ENCODE results near the gene IGF1R. TPM values are rescaled to one million over a fixed set of nuclear protein-coding genes. Genes with fewer than 3 reads are reported as not detected.
A peak's percentile ranks its signal among the peaks of the same experiment; 100 is the strongest.

IGF1R gene
- total and polyA plus RNA-seq, 2 donors: 11.5 to 33.3 TPM

GRCh38 chr15:98724048-98724447 is 75.7 kb downstream of the IGF1R start:
- DNase-seq (ENCODE audit: extremely low spot score): no peak
- WGBS: 91% methylated on average over 1 of the region's 1 CpG

GRCh38 chr15:98724494-98724893 is 76.2 kb downstream of the IGF1R start:
- no peak for DNase-seq (ENCODE audit: extremely low spot score)
- Histone ChIP-seq H3K4me1 (ENCODE audit: insufficient read depth) (no peaks in the 10 kb centered on the region), H3K27ac (ENCODE audit: low read depth) (no peak overlapping the region), H3K36me3 (ENCODE audit: insufficient read depth) (no peaks in the 10 kb centered on the region), H3K4me3 (ENCODE audit: low read depth, low read length) (no peak overlapping the region)
- 93% methylated on average over 9 of the region's 9 CpGs for WGBS

More at GRCh38 chr15:98724048-98724447, 75.7 kb downstream of the IGF1R start:
- H3K27ac ChIP-seq (ENCODE audit: low read depth): no peak overlapping the region
- no peak overlapping the region for H3K4me3 ChIP-seq (ENCODE audit: low read depth, low read length)
- no peaks in the 10 kb centered on the region for H3K4me1 ChIP-seq (ENCODE audit: insufficient read depth)
- H3K36me3 ChIP-seq (ENCODE audit: insufficient read depth): no peaks in the 10 kb centered on the region

DNA sequence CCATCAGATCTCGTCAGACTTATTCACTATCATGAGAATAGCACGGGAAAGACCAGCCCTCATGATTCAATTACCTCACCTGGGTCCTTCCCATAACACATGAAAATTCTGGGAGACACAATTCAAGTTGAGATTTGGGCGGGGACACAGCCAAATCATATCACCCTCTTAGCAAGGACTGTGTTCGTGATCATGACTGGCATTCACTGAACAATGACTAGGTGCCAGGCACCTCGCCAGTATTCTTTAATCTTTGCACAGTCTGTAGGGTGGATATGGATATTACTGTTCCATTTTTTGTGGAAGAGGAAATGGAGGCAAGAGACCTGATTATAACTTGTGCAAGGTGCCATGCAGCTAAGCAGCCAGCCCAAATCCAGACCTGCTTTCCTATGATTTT is 77.5 kb downstream of the IGF1R start:
- H3K4me1 ChIP-seq (ENCODE audit: insufficient read depth): no peaks in the 10 kb centered on the region
- no peak for DNase-seq (ENCODE audit: extremely low spot score)
- no peak overlapping the region for H3K4me3 ChIP-seq (ENCODE audit: low read depth, low read length)
- 96% methylated on average over 5 of the region's 5 CpGs for WGBS
- no peak overlapping the region for H3K27ac ChIP-seq (ENCODE audit: low read depth)
- H3K36me3 ChIP-seq (ENCODE audit: insufficient read depth): no peaks in the 10 kb centered on the region

DNA sequence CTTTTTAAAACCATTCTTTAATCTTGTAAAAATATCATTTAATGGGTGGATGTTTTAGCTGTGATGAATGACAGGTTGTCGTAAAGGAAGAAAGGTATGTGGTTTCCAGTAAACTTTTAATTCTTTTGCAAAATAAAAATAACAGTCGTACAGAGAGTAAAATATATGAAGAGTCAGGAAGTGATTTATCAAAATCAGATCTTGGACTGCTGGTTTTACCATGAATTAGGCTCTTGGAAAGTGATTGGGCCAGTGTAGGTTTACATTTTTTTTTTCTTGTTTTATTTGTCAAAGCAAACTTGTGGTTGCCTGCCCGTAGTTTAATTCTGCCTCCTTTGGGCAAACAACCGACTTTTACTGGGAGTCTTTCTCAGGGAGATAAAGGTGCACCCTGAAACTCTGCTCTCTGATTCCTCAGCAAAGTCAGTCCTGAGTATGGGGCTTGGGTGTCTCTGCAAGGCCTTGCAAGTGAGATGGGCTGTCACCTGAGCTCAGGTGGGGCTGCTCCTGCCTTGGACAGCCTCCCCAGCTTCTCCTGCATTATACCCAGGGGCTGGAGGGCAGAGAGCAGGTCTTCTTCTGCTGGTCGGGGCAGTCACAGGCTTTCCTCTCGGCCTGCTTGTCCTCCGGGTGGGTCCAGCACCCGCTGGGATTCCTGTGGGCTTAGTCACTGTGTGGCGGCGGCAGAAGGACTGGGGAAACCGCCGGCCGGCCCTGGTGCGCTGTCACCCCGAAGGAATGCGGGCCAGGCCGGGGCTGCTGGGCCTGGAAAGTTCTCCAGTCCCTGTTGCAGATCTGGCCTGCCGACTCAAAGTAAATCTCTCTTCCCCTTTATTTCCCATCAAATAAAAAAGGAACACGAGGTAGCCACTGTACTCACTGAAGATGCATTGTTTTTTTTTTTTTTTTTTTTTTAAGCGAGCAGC is 79.0 kb downstream of the IGF1R start:
- Histone ChIP-seq H3K4me3 (ENCODE audit: low read depth, low read length) (no peak overlapping the region), H3K4me1 (ENCODE audit: insufficient read depth) (no peaks in the 10 kb centered on the region), H3K27ac (ENCODE audit: low read depth) (peak overlapping the region; percentile 78), H3K36me3 (ENCODE audit: insufficient read depth) (no peaks in the 10 kb centered on the region)
- DNase-seq (ENCODE audit: extremely low spot score): peak; percentile 71
- WGBS: 23% methylated on average over 20 of the region's 20 CpGs

GRCh38 chr15:98728082-98728810 is 79.9 kb downstream of the IGF1R start:
- Histone ChIP-seq H3K27ac (ENCODE audit: low read depth) (peak overlapping the region; percentile 80), H3K4me3 (ENCODE audit: low read depth, low read length) (no peak overlapping the region), H3K4me1 (ENCODE audit: insufficient read depth) (no peaks in the 10 kb centered on the region), H3K36me3 (ENCODE audit: insufficient read depth) (no peaks in the 10 kb centered on the region)
- WGBS: 70% methylated on average over 13 of the region's 13 CpGs
- no peak for DNase-seq (ENCODE audit: extremely low spot score)

DNA sequence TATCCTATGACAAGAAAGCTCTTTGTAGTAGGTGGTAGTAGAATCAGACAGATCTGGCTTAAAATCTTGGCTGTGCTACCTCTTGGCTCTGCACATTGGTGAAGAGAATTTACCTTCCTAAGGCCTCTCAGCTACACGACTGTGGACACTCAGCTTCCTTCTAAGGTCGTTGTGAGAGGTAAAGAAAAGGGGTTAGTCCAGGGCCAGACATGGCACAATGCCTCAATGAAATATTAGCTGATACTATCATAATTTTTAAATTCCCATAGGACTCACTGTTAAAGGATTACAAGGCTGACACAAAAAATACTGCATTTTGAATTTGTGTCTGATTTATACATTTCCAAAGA is 80.4 kb downstream of the IGF1R start:
- no peak for DNase-seq (ENCODE audit: extremely low spot score)
- H3K4me1 ChIP-seq (ENCODE audit: insufficient read depth): no peaks in the 10 kb centered on the region
- H3K27ac ChIP-seq (ENCODE audit: low read depth): peak overlapping the region; percentile 80
- WGBS: 23% methylated on average over 2 of the region's 2 CpGs
- H3K4me3 ChIP-seq (ENCODE audit: low read depth, low read length): no peak overlapping the region
- no peaks in the 10 kb centered on the region for H3K36me3 ChIP-seq (ENCODE audit: insufficient read depth)

DNA sequence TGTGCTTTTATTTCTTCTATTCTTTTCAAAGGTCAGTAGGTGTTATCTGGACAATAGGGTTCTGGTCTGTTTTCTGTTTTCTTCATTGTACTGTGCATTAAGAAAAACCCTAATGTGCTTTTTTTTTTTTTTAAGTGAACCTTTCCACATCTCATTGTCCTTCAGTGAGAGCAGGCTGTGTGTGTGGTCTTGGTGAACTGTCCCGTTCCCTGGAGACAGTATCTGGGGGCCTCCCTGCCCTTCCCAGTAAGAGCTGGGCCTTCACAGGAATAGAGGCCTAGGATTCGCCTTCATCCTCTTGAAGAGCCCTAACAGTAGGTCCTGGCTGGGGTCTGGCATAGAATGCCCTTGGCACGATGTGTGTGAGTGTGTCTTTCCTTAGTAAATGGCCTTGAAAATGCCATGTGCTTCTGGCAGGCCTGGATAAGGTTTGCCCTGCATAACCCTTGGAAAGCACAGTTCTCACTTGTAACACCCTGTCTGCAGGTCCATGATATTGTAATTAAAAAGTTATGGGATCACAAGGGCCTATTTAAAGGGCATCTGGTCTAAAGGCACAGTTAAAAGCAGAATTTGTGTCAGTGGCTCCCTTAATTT is 81.2 kb downstream of the IGF1R start:
- Histone ChIP-seq H3K4me1 (ENCODE audit: insufficient read depth) (no peaks in the 10 kb centered on the region), H3K27ac (ENCODE audit: low read depth) (no peak overlapping the region), H3K36me3 (ENCODE audit: insufficient read depth) (no peaks in the 10 kb centered on the region), H3K4me3 (ENCODE audit: low read depth, low read length) (no peak overlapping the region)
- DNase-seq (ENCODE audit: extremely low spot score): no peak
- WGBS: 65% methylated on average over 3 of the region's 3 CpGs

DNA sequence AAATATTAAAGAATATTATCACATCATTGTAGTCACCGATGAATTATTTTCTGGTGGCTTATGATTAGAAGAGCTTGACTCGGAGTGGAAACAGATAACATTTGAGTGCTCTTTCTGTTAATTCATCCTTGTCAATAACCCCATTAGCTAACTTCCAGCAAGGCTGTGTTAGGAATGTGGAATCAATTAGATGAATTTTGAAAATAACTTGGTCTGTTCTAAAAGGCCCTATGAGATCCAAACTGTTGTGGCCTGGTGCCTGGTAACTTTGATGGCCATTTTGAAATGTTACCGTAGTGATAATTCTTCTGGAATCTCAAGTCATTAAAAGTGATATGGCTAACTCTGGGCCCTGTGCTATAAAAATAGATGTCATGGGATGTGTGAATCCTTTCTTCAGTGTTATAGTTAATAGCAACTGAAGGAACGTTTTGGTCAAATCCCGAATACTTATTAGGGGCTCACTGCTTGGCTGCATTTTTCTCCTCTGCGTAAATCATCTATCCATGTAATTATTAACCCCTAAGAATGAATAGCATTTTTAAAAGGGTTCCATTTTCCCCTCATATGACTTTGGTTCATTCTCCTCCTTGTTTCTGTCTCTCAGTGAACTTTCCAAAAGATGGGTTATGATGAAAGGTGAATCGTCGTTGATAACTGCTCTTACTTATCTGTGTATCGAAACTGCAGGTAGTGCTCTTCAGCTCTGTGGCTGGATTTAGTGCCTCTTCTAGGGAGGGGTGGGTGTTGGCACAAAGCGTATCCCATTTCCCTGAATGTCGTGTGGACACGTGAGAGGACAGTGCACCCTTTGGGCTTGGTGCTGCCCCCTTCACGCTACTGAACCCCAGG is 82.7 kb downstream of the IGF1R start:
- H3K4me3 ChIP-seq (ENCODE audit: low read depth, low read length): no peak overlapping the region
- H3K36me3 ChIP-seq (ENCODE audit: insufficient read depth): no peaks in the 10 kb centered on the region
- no peaks in the 10 kb centered on the region for H3K4me1 ChIP-seq (ENCODE audit: insufficient read depth)
- no peak for DNase-seq (ENCODE audit: extremely low spot score)
- 83% methylated on average over 13 of the region's 13 CpGs for WGBS
- H3K27ac ChIP-seq (ENCODE audit: low read depth): no peak overlapping the region

- H3K4me3 ChIP-seq (ENCODE audit: low read depth, low read length): no peak overlapping the region
- WGBS: 96% methylated on average over 9 of the region's 9 CpGs
- no peaks in the 10 kb centered on the region for H3K36me3 ChIP-seq (ENCODE audit: insufficient read depth)
- no peak overlapping the region for H3K27ac ChIP-seq (ENCODE audit: low read depth)
- no peak for DNase-seq (ENCODE audit: extremely low spot score)
- no peaks in the 10 kb centered on the region for H3K4me1 ChIP-seq (ENCODE audit: insufficient read depth)
Measured at GRCh38 chr15:98731712-98732450, 83.5 kb downstream of the IGF1R start.

- Histone ChIP-seq H3K36me3 (ENCODE audit: insufficient read depth) (no peaks in the 10 kb centered on the region), H3K4me1 (ENCODE audit: insufficient read depth) (no peaks in the 10 kb centered on the region), H3K4me3 (ENCODE audit: low read depth, low read length) (no peak overlapping the region), H3K27ac (ENCODE audit: low read depth) (no peak overlapping the region)
- no peak for DNase-seq (ENCODE audit: extremely low spot score)
- WGBS: 97% methylated on average over 5 of the region's 5 CpGs
Measured at GRCh38 chr15:98733098-98733497, 84.8 kb downstream of the IGF1R start.

- no peak for DNase-seq (ENCODE audit: extremely low spot score)
- H3K4me3 ChIP-seq (ENCODE audit: low read depth, low read length): no peak overlapping the region
- 77% methylated on average over 8 of the region's 8 CpGs for WGBS
- no peaks in the 10 kb centered on the region for H3K36me3 ChIP-seq (ENCODE audit: insufficient read depth)
- H3K4me1 ChIP-seq (ENCODE audit: insufficient read depth): no peaks in the 10 kb centered on the region
- no peak overlapping the region for H3K27ac ChIP-seq (ENCODE audit: low read depth)
Measured at GRCh38 chr15:98734466-98735199, 86.3 kb downstream of the IGF1R start.

GRCh38 chr15:98735304-98735703 is 87.0 kb downstream of the IGF1R start:
- no peak for DNase-seq (ENCODE audit: extremely low spot score)
- 95% methylated on average over 4 of the region's 4 CpGs for WGBS
- Histone ChIP-seq H3K36me3 (ENCODE audit: insufficient read depth) (no peaks in the 10 kb centered on the region), H3K4me1 (ENCODE audit: insufficient read depth) (no peaks in the 10 kb centered on the region), H3K27ac (ENCODE audit: low read depth) (no peak overlapping the region), H3K4me3 (ENCODE audit: low read depth, low read length) (no peak overlapping the region)
